HG02938 (cell line): ENCODE results near the gene PAH.
A peak's percentile ranks its signal among the peaks of the same experiment; 100 is the strongest.

Source experiments
- ATAC-seq: cut with Tn5 transposase; IDR thresholded peaks from one replicate; pipeline ENCODE4 v1.9.1; 2021; ENCODE audit warnings: mild to moderate bottlenecking, moderate library complexity; ENCODE audit not compliant: unreplicated experiment

The PAH gene

GRCh38 chr12:102902093-102902492 is 15.0 kb downstream of the PAH start:
- ATAC-seq, result no peak

GRCh38 chr12:102900389-102900788 is 16.7 kb downstream of the PAH start:
- ATAC-seq, result no peak

GRCh38 chr12:102896067-102896466 is 21.0 kb downstream of the PAH start:
- ATAC-seq, result no peak

GRCh38 chr12:102891756-102892155 is 25.3 kb downstream of the PAH start:
- ATAC-seq, result no peak

- ATAC-seq, result no peak
These were observed 28.5 kb downstream of the PAH start for GRCh38 chr12:102888511-102888910.

- no peak for ATAC-seq
These were observed 31.8 kb downstream of the PAH start for GRCh38 chr12:102885043-102885932.

- ATAC-seq, result no peak
These were observed 33.7 kb downstream of the PAH start for GRCh38 chr12:102883204-102883799.

- ATAC-seq, result no peak
These were observed 36.3 kb downstream of the PAH start for GRCh38 chr12:102880783-102881182.

GRCh38 chr12:102879144-102879763 is 37.8 kb downstream of the PAH start:
- ATAC-seq, result peak; percentile 79

GRCh38 chr12:102876883-102877282 is 40.2 kb downstream of the PAH start:
- no peak for ATAC-seq

- no peak for ATAC-seq
These were observed 42.2 kb downstream of the PAH start for GRCh38 chr12:102874819-102875218.

GRCh38 chr12:102873077-102873476 is 44.0 kb downstream of the PAH start:
- no peak for ATAC-seq

- ATAC-seq, result no peak
These were observed 46.0 kb downstream of the PAH start for GRCh38 chr12:102871014-102871413.

GRCh38 chr12:102869571-102869970 is 47.5 kb downstream of the PAH start:
- no peak for ATAC-seq

GRCh38 chr12:102865821-102866615 is 51.0 kb downstream of the PAH start:
- no peak for ATAC-seq

GRCh38 chr12:102862486-102862885 is 54.6 kb downstream of the PAH start:
- no peak for ATAC-seq

GRCh38 chr12:102851246-102851645 is 65.8 kb downstream of the PAH start:
- ATAC-seq, result no peak

- ATAC-seq, result no peak
These were observed 67.2 kb downstream of the PAH start for GRCh38 chr12:102849722-102850447.

GRCh38 chr12:102848832-102849231 is 68.2 kb downstream of the PAH start:
- ATAC-seq, result no peak

GRCh38 chr12:102847131-102847530 is 69.9 kb downstream of the PAH start:
- no peak for ATAC-seq
